OCI-M1 (cell line): ENCODE results near the gene ACIN1.

Experiments used
- DNase-seq: peaks from one replicate; lab custom pipeline; 2025; lab: John Stamatoyannopoulos, UW

ACIN1 gene

DNA sequence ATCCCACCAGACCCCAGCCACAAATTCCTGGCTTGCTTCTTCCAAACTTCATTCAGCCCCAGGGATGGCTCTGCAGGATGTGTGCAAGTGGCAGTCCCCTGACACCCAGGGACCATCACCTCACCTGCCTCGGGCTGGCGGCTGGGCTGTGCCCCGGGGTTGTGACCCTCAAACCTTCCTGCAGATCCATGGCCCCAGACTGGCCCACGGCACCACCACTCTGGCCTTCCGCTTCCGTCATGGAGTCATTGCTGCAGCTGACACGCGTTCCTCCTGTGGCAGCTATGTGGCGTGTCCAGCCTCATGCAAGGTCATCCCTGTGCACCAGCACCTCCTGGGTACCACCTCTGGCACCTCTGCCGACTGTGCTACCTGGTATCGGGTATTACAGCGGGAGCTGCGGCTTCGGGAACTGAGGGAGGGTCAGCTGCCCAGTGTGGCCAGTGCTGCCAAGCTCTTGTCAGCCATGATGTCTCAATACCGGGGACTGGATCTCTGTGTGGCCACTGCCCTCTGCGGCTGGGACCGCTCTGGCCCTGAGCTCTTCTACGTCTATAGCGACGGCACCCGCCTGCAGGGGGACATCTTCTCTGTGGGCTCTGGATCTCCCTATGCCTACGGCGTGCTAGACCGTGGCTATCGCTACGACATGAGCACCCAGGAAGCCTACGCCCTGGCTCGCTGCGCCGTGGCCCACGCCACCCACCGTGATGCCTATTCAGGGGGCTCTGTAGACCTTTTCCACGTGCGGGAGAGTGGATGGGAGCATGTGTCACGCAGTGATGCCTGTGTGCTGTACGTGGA is 52.6 kb downstream of the ACIN1 start, which contains the start of gene PSMB11:
Gene PSMB11 (plus strand): TSS at position 51 of the 804 bp plus-strand sequence. CDS start 14 bp downstream, at position 65.
- DNase-seq, result no peak

DNA sequence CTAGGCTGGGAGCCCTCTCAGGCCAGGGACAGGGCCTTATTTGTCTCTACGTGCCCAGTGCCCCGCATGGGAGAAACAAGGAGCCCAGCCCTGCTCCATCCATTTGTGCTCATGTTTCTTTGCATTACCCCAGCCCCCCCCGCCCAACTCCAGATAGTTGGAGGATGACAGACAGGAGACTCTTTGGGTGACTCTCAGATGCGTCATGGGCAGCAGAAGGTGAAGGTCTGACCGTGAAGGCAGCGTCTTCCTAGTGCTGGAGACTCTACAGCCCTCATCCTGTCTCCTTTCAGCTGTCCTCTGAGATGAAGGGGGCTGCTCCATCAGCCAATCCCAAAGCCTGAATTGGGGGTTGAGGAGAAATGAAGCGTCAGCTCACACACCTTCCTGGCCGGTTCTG is 53.2 kb downstream of the ACIN1 start:
- no peak for DNase-seq

DNA sequence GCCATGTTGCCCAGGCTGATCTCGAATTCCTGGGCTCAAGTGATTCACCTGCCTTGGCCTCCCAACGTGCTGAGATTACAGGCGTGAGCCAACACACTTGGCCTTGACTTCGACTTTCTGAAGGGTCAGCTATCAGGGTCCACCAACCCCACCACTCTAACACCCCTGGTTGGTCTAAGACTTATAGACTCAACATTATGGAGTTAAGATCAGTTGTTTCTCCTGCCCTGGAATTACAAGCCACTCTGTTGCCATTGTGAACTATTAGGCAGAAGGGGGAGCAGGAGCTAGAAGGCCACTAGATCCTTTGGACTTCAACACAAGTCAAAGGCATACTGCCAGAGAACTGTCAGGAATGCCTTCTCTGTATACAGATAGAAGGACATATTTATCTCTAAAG is 54.8 kb downstream of the ACIN1 start:
- DNase-seq, result no peak

DNA sequence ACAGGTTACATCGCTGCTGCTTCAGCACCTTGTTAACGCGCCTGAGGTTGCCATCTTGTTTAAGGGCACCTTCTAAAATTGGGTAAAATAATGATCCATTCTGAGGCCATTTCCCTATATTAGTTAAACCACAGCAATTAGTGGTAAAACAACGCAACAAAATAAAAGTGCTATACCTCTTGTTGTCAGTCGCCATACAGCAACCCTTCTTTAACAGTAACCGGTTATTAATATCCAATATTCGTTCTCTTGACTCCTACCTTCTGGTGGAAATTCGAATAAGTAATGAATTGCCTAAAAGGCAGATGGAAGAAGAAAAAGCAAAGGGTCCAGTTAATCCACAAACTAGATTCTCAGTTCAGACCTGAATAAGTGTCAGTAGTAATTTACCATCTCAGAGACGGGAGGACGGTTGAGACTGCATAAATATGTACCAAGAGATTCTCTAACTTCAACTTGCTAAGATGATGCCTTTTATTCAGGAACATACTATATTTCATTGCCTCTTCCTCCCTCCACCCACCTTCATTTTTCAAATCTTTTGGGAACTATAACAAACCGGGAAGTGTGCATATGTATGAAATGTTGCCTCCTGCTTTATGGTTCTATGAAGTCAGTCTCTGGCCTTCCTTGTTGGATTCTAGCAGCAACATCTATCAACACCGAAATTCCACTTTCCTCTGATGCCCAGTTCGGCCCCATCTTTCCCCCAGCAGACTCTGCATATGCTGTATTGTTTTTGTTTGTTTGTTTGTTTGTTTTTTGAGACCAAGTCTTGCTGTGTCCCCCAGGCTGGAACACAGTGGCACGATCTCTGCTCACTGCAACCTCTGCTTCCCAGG is 59.4 kb downstream of the ACIN1 start:
- DNase-seq, result no peak

DNA sequence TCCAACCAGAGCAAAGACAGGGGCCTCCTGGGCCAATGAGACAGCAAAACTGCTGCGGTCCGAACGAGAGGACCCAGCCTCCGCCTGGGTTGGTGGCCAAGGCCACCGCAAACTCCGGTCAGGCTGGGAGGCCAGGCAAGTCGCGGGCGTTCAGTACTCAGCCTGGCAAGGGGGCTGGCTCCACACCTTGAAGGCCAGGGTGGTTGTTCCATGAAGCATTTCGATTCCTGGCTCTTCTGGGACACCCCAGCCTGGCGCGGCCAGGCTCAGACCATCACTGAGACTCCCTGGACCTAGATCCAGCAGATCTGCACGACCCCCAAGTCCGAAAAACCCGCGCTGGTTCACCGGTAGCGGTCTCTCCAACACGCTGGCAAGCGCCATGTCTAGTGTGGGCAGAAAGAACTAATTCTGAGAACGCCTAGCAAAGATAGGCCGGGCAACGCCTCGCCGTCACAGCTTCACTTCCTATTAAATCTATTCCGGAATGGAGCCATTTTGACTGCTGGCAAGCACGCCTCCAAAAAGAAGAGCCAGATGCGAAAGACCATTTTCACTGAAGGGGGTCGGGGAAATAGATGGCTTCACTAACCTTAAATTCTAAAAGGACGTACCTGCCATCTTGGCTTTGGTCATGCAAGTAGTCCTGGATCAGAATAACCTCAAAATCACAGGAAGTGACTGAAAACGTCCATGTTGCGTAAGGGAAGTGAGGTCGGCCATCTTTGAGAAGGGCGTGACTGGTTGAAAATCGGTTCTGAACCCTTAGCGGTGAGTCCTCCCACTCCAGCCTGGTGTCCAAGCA is 60.2 kb downstream of the ACIN1 start, which contains the start of gene PSMB5:
Gene PSMB5 (minus strand): TSS at position 403 of the 805 bp plus-strand sequence. CDS start 19 bp downstream, at position 384.
- no peak for DNase-seq

DNA sequence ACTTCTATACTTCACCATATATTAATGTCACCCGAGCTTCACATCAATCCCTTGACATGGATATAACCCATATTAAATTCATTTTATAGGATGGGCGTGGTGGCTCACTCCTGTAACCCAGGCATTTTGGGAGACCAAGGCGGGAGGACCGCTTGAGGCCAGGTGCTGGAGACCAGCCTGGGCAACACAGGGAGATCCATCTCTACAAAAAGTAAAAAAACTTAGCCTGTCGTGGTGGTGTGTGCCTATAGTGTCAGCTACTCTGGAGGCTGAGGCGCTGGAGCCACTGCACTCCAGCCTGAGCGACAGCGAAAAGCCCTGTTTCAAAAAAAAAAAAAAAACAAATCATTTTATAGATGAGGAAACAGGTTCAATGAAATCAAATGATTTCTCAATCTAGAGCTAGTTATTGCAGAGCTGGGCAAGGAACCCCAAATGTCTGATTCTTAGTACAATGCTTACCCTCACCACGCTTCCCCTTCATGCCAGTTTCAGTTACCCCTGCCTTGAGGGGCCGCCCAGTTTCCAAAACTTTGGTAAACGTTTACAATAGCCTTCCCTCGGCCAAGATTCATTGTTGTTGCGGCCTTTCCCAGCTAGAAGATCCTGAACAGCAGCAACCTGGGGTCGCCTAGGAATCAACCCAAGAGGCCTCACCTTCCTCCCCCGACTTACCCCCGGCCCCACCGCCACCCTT is 61.0 kb downstream of the ACIN1 start:
- no peak for DNase-seq

DNA sequence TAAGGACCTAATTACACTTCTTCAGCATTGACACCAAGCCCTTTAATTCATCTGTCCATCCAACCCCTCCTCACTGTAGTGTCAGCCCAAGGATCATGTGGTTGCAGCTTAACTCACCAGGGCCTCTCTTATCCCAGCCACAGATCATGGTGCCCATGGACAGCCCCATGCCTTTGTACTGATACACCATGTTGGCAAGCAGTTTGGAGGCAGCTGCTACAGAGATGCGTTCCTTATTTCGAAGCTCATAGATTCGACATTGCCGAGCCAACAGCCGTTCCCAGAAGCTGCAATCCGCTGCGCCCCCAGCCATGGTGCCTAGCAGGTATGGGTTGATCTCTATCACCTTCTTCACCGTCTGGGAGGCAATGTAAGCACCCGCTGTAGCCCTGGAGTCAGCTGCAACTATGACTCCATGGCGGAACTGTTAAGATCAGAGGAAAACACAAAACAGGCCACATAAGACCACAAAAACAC is 61.6 kb downstream of the ACIN1 start:
- DNase-seq, result no peak

DNA sequence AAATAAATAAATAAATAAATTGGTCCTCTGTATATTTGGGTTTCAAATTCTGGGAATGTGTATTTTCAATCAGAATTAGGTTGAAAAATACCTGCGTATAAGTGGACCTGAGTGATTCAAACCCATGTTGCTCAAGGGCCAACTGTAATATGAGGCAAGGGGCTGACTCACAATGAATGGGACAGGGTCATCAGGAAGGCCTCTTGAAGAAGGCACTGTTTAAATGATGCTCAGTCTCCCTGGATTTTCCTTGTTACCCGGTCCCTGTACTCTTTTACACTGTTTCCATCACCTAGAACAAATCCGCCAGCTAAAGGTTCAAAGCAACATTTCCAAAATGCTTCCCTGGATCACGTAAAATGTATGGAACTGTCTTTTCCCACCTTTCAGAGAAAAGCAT is 64.0 kb downstream of the ACIN1 start:
- no peak for DNase-seq

DNA sequence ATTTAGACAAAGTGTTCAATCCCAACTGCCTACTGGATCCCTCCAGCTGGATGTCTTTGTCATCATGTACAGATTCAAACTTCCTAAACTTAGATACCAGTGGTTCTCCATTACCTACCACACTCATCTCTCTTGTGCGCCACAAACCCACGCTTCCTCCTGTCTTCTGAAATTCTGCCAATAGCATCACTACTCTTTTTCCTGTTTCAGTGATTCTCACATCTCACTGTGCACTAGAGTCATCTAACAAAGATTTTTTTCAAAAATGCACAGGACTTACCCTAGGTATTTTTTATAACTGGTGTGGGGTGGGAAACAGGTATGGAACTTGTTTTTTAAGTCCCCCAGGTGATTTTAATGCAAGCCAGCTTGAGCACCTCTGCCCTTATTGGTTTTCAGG is 66.1 kb downstream of the ACIN1 start:
- DNase-seq, result no peak

DNA sequence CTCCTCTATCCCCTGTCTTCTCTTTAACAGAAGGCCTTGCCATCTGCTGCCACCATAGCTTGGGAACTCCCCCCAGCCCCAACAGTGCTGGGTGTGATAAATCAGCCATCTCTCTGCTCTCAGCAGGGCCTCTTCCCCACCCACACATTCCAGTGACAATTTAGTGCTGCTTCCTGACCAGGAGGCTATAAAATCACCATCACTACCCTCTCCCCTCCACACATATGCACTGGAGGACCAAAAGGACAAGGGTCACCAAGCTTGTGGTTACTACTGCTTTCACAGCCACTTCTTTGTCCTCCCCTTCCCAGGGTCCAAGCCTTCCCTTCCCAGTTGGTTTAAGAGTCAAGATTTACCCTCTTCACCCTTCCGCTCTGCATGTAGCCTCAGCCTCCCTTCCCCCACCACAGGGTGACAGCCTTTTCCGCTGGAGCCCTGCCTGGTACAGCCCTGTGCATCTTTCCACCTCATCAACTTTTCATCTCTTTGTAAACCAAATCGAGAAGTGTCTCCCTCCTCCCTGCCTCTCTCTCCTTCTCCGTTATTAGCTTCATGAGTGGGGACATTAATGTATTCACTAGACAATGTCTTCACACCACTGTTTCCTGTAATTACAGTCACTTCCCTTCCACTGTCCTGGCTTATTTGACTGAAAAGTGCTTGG is 69.7 kb downstream of the ACIN1 start:
- no peak for DNase-seq

DNA sequence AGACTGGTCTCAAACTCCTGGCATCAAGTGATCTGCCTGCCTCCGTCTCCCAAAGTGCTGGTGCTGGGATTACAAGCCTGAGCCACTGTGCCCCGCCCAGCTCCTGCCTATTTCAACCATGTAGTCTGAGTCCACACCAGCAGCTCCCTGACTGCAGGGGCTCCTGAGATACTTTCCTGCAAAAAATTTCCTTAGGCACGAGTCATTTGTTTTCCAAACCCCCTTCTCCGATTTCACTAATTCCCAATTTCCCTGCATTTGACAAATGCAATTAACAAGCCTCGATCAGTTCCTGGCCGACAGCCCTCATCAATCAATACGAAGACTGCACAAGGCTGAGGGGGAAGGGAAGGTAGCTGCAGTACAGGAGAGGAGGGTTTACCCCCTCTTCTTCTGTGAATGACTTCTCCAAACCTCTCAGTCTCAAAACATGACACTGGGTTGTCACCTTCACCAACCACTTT is 70.3 kb downstream of the ACIN1 start:
- no peak for DNase-seq

DNA sequence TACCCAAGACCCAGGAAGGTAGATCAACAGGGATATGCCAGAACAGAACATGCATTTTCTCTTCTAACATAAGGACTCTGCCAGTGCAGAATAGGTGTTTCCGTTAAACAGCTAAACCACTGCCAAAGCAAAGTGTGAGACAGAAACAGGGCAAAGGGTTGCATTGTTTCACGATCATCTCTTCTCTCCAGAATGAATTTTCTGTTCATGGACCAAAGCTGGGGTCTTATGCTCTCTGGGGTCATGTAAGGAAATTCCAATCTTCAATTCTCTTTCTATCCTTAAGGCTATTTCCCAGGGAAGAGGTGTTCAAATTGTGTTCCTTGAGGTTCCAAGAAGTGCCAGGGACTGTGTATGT is 71.2 kb downstream of the ACIN1 start:
- DNase-seq, result no peak

DNA sequence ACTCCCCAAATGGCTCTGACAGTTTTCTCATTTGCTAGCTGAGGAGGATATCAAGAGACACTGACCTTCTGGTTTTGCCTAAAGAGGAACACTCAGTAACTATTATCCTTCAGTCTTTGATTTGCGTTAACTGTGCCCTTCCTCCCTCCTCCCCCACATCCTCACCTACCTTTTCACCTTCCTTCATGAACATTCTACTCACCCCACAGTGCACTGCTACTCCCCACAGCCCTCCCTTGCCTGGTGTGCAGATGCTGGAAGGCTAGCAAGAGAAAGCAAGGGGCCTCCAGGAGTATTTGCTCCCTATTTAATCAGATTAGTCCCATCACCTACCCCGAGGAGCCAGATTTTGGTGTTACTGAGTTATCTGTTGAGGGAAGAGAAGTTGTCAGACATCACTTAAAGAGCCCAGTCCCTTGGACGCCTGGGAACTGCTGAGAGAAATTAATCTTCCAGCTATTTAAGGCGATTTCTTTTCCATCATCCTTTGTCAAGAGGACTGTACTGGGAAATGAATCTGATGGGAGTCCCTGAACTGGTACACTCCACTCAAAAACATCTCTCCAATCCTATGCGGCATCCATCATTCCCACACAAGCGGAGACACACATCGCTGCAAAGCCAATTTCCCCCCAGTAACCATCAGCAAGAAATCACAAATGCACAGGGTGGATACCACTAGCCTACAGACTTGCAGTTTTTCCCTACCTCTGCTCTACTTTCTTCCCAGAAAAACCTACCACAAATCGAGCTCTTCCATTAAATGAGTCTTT is 71.7 kb downstream of the ACIN1 start:
- DNase-seq, result no peak

DNA sequence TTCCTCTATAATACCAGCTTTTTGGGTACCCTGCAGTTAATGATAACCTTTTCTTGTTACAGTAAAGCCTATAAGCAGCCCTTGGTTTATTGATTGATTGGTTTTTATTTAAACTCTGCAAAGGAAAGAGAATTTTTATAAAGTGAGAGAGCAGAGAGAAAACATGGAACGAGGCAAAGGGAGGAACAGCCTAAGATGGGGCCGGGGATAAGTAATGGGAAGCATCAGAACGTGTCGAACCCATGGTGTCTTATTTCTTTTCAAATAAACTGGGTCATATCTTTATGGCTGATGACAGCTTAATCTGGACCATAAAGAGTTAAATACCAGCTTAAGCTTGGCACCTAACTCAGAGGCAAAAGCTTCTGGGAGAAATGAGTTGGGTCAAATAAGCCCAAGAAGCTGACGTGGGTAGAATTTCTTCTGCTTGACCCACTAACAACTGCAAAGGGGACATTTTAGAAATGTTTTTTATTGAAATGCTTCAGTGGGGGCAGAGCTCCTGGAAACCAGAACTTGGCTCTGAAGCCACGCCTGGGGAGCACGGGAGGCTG is 73.0 kb downstream of the ACIN1 start:
- DNase-seq, result no peak

DNA sequence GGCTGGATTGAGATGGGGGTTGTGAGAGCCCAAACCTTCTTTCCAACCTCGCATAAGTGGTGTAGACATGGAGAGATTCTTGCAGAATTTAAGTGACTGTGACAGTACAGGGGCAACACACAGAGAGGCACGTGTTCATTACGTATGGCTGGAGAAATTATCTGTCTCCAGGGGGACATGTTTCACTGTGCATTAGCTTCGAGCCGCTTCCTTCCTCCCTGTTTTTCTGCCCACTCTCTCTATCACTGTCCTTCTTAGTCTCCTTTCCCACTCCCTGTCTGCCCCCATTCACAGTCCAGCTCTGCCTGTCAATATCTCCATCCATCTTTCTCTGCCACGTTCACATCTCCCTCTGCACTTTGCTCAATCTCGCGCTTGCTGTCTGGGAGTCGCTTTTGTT is 73.5 kb downstream of the ACIN1 start:
- DNase-seq, result no peak

DNA sequence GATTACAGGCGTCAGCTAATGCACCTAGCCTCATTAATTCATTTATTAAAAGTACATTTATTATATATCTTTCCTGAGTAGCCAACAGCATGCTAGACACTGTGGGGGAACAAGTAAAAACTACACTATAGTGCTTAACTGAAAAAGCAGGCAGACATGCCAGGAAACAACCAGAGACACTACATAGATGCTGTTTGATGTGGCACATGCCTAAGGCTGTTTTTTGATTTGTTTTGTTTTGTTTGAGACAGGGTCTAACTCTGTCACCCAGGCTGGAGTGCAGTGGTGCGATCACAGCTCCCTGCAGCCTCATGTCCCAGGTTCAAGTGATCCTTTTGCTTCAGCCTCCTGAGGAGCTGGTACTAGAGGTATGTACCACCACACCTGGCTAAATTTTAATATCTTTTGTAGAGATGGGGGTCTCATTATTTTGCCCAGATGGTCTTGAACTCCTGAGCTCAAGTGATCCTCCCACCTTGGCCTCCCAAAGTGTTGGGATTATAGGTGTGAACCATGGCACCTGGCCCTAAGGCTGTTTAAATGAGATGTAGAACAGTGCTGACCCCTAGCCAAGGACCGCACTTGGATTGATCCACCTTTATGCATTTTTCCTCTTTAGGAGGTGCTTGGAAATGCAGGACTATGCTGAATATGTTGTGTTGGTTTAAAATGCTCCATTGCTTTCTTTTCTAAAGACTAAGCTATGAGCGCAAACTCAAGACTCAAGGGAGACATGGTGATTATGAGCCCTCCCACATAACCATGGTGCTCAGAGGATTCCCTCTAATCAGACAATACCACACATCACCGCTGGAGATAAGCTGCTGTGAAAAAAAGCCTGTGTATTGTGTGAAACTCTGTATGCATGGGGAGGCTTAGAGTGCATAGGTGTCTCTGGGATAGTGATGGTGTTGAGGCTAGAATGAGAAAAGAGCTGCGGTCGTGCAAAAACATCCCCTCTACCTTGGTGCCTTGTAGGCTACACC is 74.5 kb downstream of the ACIN1 start:
- peak; percentile 74 for DNase-seq

DNA sequence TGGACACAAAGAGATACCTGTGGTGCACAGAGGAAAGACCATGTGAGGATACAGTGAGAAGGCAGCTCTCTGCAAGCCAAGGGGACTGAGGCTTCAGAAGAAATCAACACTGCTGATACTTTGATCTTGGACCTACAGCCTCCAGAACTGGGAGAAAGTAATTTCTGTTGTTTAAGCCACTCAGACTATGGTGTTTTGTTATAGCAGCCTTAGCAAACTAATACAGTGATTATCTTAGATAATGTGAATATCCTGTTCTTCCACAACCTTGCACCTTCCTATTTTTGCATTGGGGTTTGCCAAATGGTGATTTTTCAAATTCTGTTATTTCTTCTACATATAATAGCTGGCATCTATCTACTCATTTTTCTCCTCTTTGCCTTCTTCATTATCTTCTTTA is 76.8 kb downstream of the ACIN1 start:
- no peak for DNase-seq

DNA sequence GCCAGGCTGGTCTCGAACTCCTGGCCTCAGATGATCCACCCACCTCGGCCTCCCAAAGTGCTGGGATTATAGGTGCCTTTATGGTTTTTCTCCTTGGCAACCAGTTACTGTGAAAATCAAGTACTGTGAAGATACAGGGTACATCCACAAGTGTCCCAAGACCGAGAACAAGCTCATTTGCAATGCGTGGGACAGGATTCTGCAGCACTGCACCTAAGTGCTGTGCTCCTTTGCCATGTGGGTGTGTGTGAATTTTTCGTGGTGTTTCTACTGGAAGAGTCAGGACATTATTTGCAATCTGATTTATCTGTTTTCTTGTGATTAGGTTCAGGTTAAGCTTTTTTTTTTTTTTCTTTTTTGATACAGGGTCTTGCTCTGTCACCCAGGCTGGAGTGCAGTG is 77.8 kb downstream of the ACIN1 start:
- DNase-seq, result no peak

DNA sequence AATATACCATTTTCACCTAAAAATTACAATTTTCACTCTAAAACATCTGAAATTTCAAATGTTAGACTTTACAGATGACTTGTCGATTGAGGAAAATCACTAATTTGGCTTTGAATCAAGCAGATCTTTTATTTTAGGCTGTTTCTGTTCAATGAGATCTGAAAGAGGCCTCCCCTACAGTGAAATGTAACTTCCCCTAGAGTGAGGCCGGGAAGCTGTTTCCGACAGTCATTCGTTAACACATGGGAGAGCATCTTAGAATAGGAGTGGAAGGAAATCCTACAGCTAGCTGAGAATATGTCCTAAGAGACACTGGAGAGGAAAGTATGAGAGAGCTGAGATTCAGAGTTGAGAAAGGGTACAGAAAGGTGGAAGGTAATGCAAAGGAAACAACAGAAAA is 79.3 kb downstream of the ACIN1 start:
- DNase-seq, result no peak
